Gastroesophageal sphincter (tissue), 3 donors: ENCODE data around the gene PAPPA2.

Source experiments
- EP300 ChIP-seq: sonication (generic); formaldehyde crosslinking; IDR thresholded peaks from one replicate; pipeline ENCODE4 v1.6.1; 2017; ENCODE audit warnings: antibody characterized with exemption, mild to moderate bottlenecking
- POLR2A ChIP-seq, 2 donors: fragments of 450-650 bp; IDR thresholded peaks; one replicate each; pipeline ENCODE4 v1.6.1; 2017; ENCODE audit warnings: antibody characterized with exemption in 2 of 2, mild to moderate bottlenecking in 2 of 2, moderate library complexity in 1 of 2
- POLR2AphosphoS5 ChIP-seq: sonication (generic); formaldehyde crosslinking; IDR thresholded peaks from one replicate; pipeline ENCODE4 v1.6.1; 2017; ENCODE audit warnings: antibody characterized with exemption
- TF ChIP-seq, protein P1 (sequence below), 4 experiments: fragments of 200-600 bp in 2 of 4; fragments of 450-650 bp in 2 of 4; sonication (generic) in 1 of 4; IDR thresholded peaks; one replicate each; pipeline ENCODE4 v1.5.1; 2017 to 2019; ENCODE audit warnings: antibody characterized with exemption in 4 of 4, mild to moderate bottlenecking in 2 of 4, moderate library complexity in 2 of 4

DNA sequence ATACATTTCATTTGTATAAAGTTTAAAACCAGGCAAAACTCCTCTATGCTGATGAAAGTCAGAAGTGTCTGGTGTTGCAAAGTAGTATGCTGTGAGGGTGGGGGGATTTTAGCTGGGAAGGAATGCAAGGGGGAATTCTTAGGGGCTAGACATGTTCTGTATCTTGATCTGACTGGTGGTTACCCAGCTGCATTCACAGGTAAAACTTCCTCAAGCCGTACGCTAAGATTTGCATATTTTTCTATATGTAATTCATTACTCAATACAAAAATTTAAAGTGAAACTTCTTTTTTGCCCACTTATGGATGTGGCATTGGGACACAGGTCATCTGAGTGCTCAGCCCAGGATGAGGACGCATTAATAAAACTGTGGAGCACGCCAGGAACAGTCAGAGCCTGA, 323.3 kb downstream of the PAPPA2 start:
- TF ChIP-seq, protein P1, sequence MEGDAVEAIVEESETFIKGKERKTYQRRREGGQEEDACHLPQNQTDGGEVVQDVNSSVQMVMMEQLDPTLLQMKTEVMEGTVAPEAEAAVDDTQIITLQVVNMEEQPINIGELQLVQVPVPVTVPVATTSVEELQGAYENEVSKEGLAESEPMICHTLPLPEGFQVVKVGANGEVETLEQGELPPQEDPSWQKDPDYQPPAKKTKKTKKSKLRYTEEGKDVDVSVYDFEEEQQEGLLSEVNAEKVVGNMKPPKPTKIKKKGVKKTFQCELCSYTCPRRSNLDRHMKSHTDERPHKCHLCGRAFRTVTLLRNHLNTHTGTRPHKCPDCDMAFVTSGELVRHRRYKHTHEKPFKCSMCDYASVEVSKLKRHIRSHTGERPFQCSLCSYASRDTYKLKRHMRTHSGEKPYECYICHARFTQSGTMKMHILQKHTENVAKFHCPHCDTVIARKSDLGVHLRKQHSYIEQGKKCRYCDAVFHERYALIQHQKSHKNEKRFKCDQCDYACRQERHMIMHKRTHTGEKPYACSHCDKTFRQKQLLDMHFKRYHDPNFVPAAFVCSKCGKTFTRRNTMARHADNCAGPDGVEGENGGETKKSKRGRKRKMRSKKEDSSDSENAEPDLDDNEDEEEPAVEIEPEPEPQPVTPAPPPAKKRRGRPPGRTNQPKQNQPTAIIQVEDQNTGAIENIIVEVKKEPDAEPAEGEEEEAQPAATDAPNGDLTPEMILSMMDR (IDR thresholded peaks at IDR 0.05), result no peak
- TF ChIP-seq POLR2AphosphoS5, result no peak
- TF ChIP-seq POLR2A (IDR thresholded peaks at IDR 0.05), result no peak
- TF ChIP-seq EP300, result no peak
